Putamen (tissue), 1 donor: ENCODE results near the gene SPOPL.
"Not testable (repeated sequence)": the region's sequence is repeated elsewhere in the genome, so short reads cannot be mapped to it uniquely, and the experiment has no call there.

Source experiments
- DNase-seq: peaks from one replicate; pipeline ENCODE4 v3.0.0-alpha.2; 2016; ENCODE audit warnings: low spot score

The SPOPL gene

DNA sequence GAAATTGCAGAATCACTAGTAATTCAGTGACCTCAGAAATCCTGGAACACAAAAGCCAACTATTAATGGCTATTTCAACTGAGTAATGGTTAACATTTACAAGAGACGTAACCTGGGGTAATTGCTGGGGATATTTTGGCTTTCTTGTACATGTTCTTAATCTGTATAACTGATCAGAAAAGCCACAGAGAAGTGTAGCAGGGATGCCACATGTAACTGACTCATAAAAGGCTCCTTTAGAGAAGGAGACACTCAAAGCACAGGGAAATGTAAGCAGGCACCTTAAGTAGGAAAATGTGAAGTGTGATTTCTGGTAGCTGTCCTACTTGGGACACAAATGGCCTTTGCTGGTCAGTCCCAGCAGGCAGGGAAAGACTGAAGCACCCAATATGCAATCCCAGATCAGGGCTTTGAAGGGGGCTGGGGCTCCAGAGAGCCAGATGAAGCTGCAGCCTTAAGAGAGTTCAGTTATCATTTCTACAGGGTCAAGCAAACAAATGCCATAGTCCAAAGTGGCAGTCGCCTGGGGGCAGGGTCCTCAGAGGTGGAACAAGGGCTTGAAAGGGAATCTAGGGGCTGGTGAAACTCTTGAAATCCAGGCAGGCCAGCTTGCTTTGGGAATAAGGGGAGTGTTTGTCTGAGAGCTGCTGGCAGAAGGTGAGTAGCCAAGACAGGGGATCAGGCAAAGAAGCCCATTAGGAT, 7.2 kb upstream of the SPOPL start:
- no peak for DNase-seq

DNA sequence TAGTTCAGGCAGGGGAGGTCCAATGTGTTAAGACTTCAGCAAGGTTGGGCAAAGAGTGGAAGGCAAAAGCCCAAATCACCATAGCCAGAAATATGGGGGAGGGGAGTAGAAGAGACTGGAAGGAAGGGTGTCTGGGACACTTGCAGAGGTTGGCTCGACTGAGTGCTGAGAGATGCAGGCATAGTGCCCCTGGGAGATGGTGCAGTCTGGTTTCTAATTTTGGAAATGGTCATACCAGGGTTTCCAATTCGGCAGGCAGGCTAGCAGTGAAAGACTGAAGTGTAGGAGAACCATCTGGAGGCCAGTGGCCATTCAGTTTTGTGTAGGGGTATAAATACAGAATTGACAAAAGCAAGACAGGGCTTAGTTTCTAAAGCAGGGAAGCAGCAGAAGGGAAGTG, 6.2 kb upstream of the SPOPL start:
- DNase-seq, result no peak

GRCh38 chr2:138496096-138496651, 5.4 kb upstream of the SPOPL start:
- no peak for DNase-seq

DNA sequence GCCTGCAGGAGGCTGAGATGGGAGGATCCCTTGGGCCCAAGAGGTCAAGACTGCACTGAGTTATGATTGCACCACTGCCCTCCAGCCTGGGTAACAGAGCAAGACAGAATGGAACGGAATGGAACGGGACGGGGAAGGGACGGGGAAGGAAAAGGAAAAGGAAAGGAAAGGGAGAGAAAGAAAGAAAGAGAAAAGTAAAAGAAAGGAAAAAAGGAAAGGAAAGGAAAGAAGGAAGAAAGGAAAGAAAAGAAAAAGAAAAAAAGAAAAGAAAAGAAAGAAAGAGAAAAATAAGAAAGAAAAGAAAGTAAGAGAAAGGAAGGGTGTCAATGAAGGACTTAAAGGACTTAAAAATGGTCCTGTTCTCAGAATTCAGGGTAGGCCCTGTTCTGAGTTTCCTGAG, 4.3 kb upstream of the SPOPL start:
- no peak for DNase-seq

DNA sequence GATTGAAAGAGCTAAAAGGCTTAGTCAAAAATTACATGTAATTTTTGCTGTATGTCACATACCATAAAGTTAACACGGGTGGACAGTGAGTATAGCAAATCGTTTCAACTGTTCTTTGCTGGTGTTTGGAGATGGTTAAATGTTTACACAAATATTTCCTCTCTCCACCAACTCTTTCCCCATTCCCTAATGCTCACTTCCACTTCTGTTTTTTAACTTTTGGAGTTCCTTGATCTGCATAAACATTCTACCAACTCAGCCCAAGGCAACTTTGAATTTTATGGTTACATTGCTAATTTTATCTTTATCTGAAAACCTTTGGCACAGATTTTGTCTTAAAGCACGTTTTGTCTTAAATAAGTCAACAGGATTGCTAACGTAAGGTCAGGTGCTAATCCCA, 1.9 kb upstream of the SPOPL start:
- no peak for DNase-seq

GRCh38 chr2:138500592-138501424, 762 bp upstream of the SPOPL start:
- no peak for DNase-seq

- DNase-seq, result peak; percentile 18
Measured at GRCh38 chr2:138502255-138503086, 901 bp downstream of the SPOPL start.

- DNase-seq, result peak; percentile 7
Measured at GRCh38 chr2:138503087-138503442, 1.5 kb downstream of the SPOPL start.

DNA sequence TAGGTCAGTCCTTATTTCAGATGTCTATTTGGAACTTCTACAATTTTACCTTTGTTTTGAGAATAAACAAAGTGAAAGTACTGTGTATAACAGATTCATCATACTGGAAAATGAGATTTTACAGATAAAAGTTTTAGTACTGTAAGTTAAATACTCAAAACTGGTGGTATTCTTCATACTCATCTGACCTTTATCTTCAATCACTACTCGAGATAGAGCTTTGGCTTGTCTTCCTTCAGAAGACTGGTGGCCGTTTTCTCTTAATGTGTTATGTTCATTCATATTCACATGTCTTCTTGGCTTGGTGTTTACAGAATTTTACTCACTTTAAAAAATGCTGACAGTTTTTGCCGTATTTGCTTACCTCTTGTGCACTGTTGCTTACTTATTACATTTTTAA, 2.1 kb downstream of the SPOPL start:
- DNase-seq, result no peak

DNA sequence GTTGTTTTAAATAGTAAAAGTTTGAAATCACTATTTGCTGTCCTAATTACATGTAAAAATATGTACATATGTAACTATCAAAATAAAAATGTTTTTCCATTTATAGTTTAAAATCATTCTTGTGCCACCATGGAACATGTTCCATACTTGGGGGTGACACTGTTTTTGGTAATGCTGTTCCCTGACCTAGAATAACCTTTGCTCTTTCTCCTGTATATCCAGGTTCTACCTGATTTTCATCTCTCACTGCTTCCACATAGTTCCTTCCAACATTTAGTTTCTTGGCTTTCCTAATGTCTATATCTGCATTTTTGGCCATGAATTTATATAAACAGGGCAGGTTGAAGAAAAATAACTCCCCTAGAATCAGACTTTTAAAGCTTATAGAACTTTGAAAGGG, 2.5 kb downstream of the SPOPL start:
- no peak for DNase-seq

GRCh38 chr2:138504546-138505235, 3.1 kb downstream of the SPOPL start:
- DNase-seq, result peak; percentile 13

DNA sequence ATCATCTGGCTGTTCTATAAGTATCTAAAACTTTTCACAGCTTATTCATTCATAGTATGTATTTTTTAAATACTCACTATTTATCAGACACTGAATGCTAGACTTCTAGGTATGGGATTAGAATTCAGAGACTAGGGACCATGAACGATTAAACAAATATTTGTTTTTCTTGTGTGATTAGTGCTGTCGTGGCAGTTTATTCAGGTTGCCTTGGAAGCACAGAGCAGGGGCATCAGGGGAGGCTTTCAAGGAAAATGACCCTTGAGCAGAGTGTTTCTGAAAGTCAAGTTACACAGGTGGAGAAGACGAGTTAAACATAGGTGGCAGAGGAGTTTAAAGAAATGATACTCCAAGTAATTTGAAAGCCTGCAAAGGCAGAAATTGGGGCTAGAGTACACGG, 5.7 kb downstream of the SPOPL start:
- DNase-seq, result no peak

DNA sequence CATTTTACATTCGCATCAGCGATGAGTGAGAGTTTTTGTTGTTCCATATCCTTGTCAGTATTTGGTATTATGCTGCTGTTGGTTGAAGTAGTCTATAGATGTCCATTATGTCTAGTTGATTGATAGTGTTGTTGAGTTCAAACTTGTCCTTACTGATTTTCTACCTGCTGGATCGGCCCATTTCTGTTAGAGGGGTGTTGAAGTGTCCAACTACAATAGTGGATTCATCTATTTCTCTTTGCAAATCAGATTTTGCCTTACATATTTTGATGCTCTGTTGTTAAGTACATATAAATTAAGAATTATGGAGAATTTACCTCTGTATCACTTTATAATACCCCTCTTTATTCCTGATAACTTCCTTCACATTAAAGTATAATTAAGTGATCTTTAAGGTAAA, 8.7 kb downstream of the SPOPL start:
- DNase-seq, result no peak

DNA sequence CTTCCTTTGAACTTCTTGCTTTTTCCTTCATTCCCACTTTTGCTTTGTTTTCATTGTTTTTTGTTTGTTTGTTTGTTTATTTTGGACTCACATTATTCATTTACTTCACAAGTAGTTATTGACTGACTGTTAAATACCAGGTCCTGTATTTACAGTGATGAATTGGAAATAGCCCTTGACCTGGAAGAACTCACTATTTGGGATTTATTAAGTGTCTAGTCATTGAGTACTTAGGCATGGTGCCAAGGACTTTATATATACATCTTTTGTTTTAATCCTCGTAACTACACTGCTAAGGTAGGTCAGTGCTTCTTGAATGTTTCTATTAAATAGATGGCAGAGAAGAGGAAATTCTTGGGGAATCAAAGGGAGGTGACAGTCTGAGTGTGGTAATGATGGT, 11.1 kb downstream of the SPOPL start:
- DNase-seq, result no peak

GRCh38 chr2:138514173-138514572, 12.6 kb downstream of the SPOPL start:
- DNase-seq, result no peak

GRCh38 chr2:138515092-138515491, 13.5 kb downstream of the SPOPL start:
- DNase-seq, result no peak

DNA sequence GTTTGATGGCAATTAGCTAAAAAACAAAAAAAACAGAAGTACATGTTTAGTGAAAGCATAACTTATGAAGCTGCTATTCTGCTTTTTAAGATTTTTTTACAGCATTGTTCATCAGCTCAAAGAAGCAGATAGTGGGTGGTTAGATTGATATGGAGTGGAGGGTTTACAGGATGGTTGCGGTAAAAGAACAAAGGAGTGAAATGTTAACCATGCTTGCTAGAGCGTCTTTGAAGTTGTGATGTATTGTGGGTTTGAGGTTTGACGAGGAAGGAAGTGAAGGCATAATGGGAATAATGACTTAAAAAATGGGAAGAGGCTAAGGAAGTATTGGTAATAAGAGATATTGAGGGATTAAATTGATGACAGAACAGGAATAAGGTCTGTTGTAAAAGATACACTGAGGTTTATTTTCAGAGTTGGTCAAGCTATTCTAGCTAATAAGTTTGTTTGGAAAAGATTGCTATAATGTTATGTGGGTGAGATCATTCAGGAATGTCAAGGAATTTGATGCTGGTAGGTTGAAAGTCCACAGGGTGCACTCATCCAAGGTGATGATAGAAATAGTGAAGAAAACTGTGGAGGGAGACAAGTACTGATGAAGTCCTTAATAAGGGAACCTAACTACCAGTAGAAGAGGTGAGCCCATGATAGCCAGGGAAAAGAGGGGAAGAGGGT, 14.6 kb downstream of the SPOPL start:
- no peak for DNase-seq

DNA sequence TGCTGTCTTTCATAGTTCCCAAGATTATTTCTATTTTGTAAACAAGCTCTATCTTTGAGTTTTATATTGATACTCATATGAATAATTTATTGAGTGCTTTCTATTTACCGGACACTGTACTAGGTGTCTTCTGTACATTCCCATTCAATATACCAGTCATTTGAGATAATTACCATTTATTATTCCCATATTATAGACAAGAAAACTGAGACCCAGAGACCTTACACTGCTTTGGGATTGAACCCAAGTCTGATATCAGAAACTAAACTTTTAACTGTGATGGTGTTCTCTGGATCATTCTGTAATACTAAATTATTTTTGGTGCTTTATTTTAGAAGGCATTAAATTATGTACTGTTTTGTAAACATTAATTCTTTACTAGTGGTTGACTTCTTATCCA, 17.3 kb downstream of the SPOPL start:
- DNase-seq, result no peak

DNA sequence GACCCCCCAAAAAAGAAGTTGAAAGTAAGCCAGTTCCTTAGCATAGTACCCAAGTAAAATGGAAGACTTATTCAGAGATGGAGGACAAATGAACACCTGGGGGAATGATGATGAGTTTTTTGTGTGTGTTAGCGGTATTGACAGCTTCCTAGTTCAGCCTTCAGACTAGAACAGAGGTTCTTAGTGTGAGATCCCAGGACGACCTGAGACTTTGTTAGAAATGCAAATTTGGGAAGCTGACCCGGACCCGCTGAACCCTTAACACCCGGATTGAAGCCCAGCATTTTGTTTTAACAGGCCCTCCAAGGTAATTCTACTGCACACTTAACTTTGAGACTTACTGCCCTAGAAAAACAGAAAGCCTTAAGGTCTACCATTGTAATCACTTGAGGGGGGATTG, 20.3 kb downstream of the SPOPL start:
- no peak for DNase-seq

DNA sequence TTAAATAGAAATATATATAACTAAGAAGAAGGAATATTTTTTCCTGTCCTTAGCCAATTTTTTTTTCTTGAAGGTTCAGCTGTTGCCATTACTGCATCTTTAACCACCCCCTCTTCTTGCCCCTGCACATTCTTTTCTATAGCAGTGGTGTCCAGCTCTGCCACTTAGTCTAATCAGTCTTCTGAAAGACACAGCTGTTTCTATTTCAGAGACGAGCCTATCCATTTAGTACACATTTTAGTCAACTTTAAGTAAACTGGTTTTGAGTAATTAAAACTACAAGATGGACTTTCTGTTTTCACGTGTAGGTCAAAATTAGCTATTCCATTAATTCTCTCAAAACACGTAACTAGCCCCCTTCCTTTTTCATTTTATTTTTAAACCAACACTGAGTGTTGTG, 21.0 kb downstream of the SPOPL start:
- no peak for DNase-seq

DNA sequence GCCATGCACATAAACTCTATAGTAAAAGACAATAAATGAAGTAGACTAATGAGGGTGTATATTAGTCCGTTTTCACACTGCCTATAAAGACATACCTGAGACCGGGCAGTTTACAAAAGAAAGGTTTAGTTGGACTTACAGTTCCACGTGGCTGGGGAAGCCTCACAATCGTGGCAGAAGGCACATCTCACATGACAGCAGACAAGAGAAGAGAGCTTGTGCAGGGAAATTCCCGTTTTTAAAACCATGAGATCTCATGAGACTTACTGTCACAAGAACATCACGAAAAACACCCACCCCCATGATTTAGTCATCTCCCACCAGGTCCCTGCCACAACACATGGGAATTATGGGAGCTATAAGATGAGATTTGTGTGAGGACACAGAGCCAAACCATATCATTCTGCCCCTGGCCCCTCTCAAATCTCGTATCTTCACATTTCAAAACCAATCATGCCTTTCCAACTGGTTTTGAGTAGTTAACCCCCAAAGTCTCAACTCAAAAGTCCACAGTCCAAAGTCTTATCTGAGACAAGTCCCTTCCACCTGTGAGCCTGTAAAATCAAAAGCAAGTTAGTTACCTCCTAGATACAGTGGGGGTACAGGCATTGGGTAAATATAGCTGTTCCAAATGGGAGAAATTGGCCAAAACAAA, 21.6 kb downstream of the SPOPL start:
- DNase-seq, result not testable (repeated sequence)
